Smooth muscle cell (in vitro differentiated cells): Measurements from ENCODE around the gene COL9A2. TPM values are rescaled to one million over a fixed set of nuclear protein-coding genes. Genes with fewer than 3 reads are reported as not detected.

ENCODE experiments used
- DNase-seq: peaks from one replicate; lab custom pipeline; 2025; ENCODE audit not compliant: unreplicated experiment; lab: John Stamatoyannopoulos, UW
- H2AFZ ChIP-seq: fragments of 200-600 bp; sonication (generic); 2 replicates; pipeline ENCODE4 v1.6.0; 2016; ENCODE audit warnings: antibody characterized with exemption, low read depth, mild to moderate bottlenecking
- H3F3A ChIP-seq: fragments of 200-600 bp; sonication (generic); 2 replicates; pipeline ENCODE4 v1.6.0; 2017; ENCODE audit warnings: antibody characterized with exemption, low read depth
- H3K27ac ChIP-seq: fragments of 200-600 bp; sonication (generic); 2 replicates; pipeline ENCODE4 v1.5.1; 2016; ENCODE audit warnings: low read depth, mild to moderate bottlenecking
- H3K27me3 ChIP-seq: fragments of 200-600 bp; sonication (generic); 2 replicates; pipeline ENCODE4 v1.6.1; 2016; ENCODE audit warnings: low read depth, mild to moderate bottlenecking
- H3K36me3 ChIP-seq: fragments of 200-600 bp; sonication (generic); 2 replicates; pipeline ENCODE4 v1.5.1; 2016; ENCODE audit warnings: low read depth
- H3K4me1 ChIP-seq: fragments of 200-600 bp; sonication (generic); 2 replicates; pipeline ENCODE4 v1.5.1; 2016; ENCODE audit warnings: low read depth
- H3K4me2 ChIP-seq: fragments of 200-600 bp; sonication (generic); 2 replicates; pipeline ENCODE4 v1.6.0; 2016; ENCODE audit warnings: mild to moderate bottlenecking
- H3K4me3 ChIP-seq: fragments of 200-600 bp; sonication (generic); 2 replicates; pipeline ENCODE4 v1.5.1; 2016; ENCODE audit warnings: mild to moderate bottlenecking
- H3K79me2 ChIP-seq: fragments of 200-600 bp; sonication (generic); 2 replicates; pipeline ENCODE4 v1.6.0; 2016; ENCODE audit warnings: low read depth, mild to moderate bottlenecking
- H3K9ac ChIP-seq: fragments of 200-600 bp; sonication (generic); 2 replicates; pipeline ENCODE4 v1.6.0; 2016; ENCODE audit warnings: low read depth
- H3K9me3 ChIP-seq: fragments of 200-600 bp; sonication (generic); replicated peaks from 2 replicates; pipeline ENCODE4 v1.5.1; 2016; ENCODE audit warnings: low read depth
- H4K20me1 ChIP-seq: fragments of 200-600 bp; sonication (generic); 2 replicates; pipeline ENCODE4 v1.6.0; 2016; ENCODE audit warnings: low read depth
- WGBS: methylation state at CpG from one replicate; pipeline ENCODE4 v1.1.7; 2016; ENCODE audit warnings: low lambda C conversion rate; 5-methylcytosine and 5-hydroxymethylcytosine counted together
- polyA plus RNA-seq: library from polyadenylated mRNA; unstranded; fragments of >200 nt; fragmentation: Nextera tagmentation; extraction: Ambion mirVana; gene quantifications from 2 replicates; pipeline ENCODE4 v1.2.1, GENCODE V29; 2016
- total RNA-seq: library from RNA; depleted of rRNA; stranded (reverse); fragments of >200 nt; gene quantifications from 2 replicates; pipeline ENCODE4 v1.2.3, GENCODE V29; 2014
- TF ChIP-seq, protein P1 (sequence below): fragments of 200-600 bp; sonication (generic); IDR thresholded peaks from 2 replicates; pipeline ENCODE4 v1.5.1; 2017; ENCODE audit warnings: borderline replicate concordance, mild to moderate bottlenecking, antibody characterized with exemption; ENCODE audit not compliant: insufficient read depth, poor library complexity, severe bottlenecking

Gene COL9A2
- total and polyA plus RNA-seq, 2 experiments from 2014 or later = 8.0 to 24.5 TPM

DNA sequence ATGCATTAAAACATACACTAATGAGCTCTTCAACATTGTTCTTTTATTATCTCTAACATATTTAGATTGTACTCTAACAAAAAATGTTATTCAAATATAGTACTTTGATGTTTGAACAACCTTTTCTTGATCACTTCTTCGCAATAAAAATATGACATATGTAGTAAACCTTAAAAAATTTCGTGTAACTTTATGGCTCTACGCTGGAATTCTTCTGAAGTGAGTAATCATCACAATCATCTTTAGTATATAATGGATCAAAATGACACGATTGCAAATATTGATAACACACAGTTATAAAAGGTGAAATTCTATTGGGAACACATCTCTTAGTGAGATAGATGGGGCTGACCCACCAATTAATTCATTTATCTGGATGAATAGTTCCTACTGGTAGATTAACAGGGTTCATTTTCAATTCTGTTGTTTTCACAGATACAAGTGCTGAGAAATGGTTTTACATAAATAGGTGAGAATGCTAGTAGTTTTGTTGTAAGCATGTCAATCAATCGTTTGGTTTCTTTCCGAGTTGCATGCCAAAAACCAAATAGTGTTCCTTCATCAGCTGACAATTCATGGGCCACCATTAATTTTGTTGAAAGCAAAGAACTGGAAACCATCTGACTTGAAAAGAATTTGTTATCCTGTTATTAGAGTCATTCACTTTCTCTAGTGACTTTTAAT, 60.5 kb downstream of the COL9A2 start:
- peak overlapping the region; percentile 77 for H2AFZ ChIP-seq
- H3K27ac ChIP-seq = peak overlapping the region; percentile 93
- H3K4me1 ChIP-seq = peaks cover 15% of the 10 kb centered on the region
- H3K9me3 ChIP-seq = no peaks in the 10 kb centered on the region
- H3K4me3 ChIP-seq = peak overlapping the region; percentile 63
- no peak for DNase-seq
- peaks cover 32% of the 10 kb centered on the region for H3K79me2 ChIP-seq
- H3F3A ChIP-seq = no peaks in the 10 kb centered on the region
- no peaks in the 10 kb centered on the region for H3K27me3 ChIP-seq
- TF ChIP-seq, protein P1, sequence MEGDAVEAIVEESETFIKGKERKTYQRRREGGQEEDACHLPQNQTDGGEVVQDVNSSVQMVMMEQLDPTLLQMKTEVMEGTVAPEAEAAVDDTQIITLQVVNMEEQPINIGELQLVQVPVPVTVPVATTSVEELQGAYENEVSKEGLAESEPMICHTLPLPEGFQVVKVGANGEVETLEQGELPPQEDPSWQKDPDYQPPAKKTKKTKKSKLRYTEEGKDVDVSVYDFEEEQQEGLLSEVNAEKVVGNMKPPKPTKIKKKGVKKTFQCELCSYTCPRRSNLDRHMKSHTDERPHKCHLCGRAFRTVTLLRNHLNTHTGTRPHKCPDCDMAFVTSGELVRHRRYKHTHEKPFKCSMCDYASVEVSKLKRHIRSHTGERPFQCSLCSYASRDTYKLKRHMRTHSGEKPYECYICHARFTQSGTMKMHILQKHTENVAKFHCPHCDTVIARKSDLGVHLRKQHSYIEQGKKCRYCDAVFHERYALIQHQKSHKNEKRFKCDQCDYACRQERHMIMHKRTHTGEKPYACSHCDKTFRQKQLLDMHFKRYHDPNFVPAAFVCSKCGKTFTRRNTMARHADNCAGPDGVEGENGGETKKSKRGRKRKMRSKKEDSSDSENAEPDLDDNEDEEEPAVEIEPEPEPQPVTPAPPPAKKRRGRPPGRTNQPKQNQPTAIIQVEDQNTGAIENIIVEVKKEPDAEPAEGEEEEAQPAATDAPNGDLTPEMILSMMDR = no peak
- peaks cover 14% of the 10 kb centered on the region for H3K36me3 ChIP-seq
- peak overlapping the region; percentile 93 for H3K9ac ChIP-seq
- no peaks in the 10 kb centered on the region for H4K20me1 ChIP-seq
- peak overlapping the region; percentile 87 for H3K4me2 ChIP-seq
- 80% methylated on average over 6 of the region's 6 CpGs for WGBS

DNA sequence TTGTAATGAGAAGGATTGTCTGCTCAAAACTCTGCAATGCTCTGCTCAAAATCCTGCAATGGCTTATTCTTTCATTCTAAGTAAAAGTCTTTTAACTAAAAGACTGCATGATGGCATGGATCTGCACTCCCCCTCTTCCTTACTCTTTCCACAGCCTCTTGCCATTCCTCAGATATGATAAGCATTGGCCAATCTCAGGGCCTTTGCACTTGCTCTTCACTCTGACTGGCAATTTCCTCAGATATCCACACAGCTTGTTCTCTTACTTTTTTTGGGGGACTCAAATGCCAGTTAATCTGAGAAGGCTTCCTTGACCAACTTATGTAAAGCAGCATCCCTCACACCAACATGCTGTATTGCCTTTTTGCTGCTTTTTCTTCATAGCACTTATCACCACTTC, 61.9 kb downstream of the COL9A2 start:
- H3K27me3 ChIP-seq = no peaks in the 10 kb centered on the region
- H3K36me3 ChIP-seq = peaks cover under 1% of the 10 kb centered on the region
- H3K9ac ChIP-seq = no peak overlapping the region
- H4K20me1 ChIP-seq = no peaks in the 10 kb centered on the region
- H3K27ac ChIP-seq = no peak overlapping the region
- TF ChIP-seq, protein P1 = no peak
- no peaks in the 10 kb centered on the region for H3K9me3 ChIP-seq
- H3K4me2 ChIP-seq = no peak overlapping the region
- H3K4me3 ChIP-seq = no peak overlapping the region
- no peaks in the 10 kb centered on the region for H3F3A ChIP-seq
- peaks cover 32% of the 10 kb centered on the region for H3K79me2 ChIP-seq
- no peak for DNase-seq
- peaks cover 15% of the 10 kb centered on the region for H3K4me1 ChIP-seq
- H2AFZ ChIP-seq = no peak overlapping the region

DNA sequence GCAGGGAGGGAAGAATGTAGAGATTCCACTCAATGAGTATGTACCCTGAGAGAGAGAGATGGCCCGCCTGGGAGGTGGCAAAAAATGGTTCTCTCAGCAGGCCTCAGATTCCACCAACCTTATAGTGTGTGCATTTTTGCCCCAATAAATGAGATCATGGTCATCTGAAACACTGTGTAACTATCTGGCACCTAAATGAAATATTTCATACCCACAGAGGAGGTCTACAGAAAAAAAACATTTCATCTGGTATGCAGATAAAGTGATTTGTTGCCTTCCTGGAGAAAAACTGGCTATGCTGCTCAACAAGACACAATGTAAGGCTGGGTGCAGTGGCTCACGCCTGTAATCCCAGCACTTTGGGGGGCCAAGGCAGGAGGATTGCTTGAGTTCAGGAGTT, 64.5 kb downstream of the COL9A2 start:
- no peak overlapping the region for H3K27ac ChIP-seq
- no peak for DNase-seq
- WGBS = 90% methylated on average over 2 of the region's 2 CpGs
- no peaks in the 10 kb centered on the region for H4K20me1 ChIP-seq
- no peaks in the 10 kb centered on the region for H3F3A ChIP-seq
- TF ChIP-seq, protein P1 = no peak
- H3K4me2 ChIP-seq = no peak overlapping the region
- no peak overlapping the region for H2AFZ ChIP-seq
- H3K4me3 ChIP-seq = no peak overlapping the region
- no peaks in the 10 kb centered on the region for H3K36me3 ChIP-seq
- H3K9me3 ChIP-seq = no peaks in the 10 kb centered on the region
- peaks cover 17% of the 10 kb centered on the region for H3K79me2 ChIP-seq
- H3K27me3 ChIP-seq = no peaks in the 10 kb centered on the region
- no peak overlapping the region for H3K9ac ChIP-seq
- H3K4me1 ChIP-seq = peaks cover 7% of the 10 kb centered on the region

DNA sequence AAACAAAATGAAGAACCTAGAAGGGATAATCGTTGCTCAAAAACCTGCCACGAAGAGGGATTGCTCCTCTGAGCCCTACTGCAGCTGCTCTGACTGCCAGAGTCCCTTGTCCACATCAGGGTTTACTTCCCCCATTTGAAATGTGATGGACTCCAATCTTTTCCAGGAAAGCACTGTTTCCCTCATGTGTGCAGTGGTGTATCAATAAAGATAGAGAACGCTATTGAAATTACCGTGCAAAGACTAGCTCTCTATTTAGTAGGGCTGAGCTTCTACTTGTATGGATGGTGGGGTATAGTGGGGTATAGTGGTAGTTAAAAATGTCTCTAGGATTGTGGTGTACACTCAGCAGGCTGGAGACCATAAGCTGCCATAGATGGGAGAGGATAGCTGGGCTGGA, 65.6 kb downstream of the COL9A2 start:
- no peak overlapping the region for H3K9ac ChIP-seq
- no peak overlapping the region for H3K4me3 ChIP-seq
- no peak overlapping the region for H3K27ac ChIP-seq
- WGBS = 89% methylated on average over 4 of the region's 4 CpGs
- H3K9me3 ChIP-seq = no peaks in the 10 kb centered on the region
- H3K4me1 ChIP-seq = peaks cover 3% of the 10 kb centered on the region
- TF ChIP-seq, protein P1 = no peak
- no peak for DNase-seq
- no peak overlapping the region for H2AFZ ChIP-seq
- H3K36me3 ChIP-seq = no peaks in the 10 kb centered on the region
- H3K4me2 ChIP-seq = no peak overlapping the region
- peaks cover 12% of the 10 kb centered on the region for H3K79me2 ChIP-seq
- H3K27me3 ChIP-seq = no peaks in the 10 kb centered on the region
- no peaks in the 10 kb centered on the region for H4K20me1 ChIP-seq
- H3F3A ChIP-seq = no peaks in the 10 kb centered on the region
